ENCODE data around the gene PSPN. TPM values are rescaled to one million over a fixed set of nuclear protein-coding genes. Genes with fewer than 3 reads are reported as not detected.
"Not testable (repeated sequence)": the region's sequence is repeated elsewhere in the genome, so short reads cannot be mapped to it uniquely, and the experiment has no call there.

The PSPN gene
- total RNA-seq, 3 donors from 2014 or later: 0.32 to 0.66 (median 0.59) TPM

- intact Hi-C loops (cut with DNase I; ENCODE audit: low total_unique reads): no loop called here
- H3K4me1 ChIP-seq: no peaks in the 10 kb centered on the region
- H3K27me3 ChIP-seq: no peaks in the 10 kb centered on the region
- no peak overlapping the region for H3K4me3 ChIP-seq
- H3K36me3 ChIP-seq: no peaks in the 10 kb centered on the region
- no peaks in the 10 kb centered on the region for H3K9me3 ChIP-seq
- DNase-seq (ENCODE audit: low spot score in 2 of 2): no peak
- no peak for TF ChIP-seq POLR2AphosphoS5 (IDR thresholded peaks at IDR 0.05)
- no peak for TF ChIP-seq CTCF (IDR thresholded peaks at IDR 0.05)
- TF ChIP-seq POLR2A (IDR thresholded peaks at IDR 0.05): no peak
- H3K27ac ChIP-seq: no peak overlapping the region
Measured at GRCh38 chr19:6402058-6402457, 26.3 kb upstream of the PSPN start.

- H3K36me3 ChIP-seq; H3K4me1 ChIP-seq; H3K27me3 ChIP-seq; intact Hi-C loops (cut with DNase I; ENCODE audit: low total_unique reads); H3K27ac ChIP-seq; DNase-seq (ENCODE audit: low spot score in 2 of 2); H3K4me3 ChIP-seq; H3K9me3 ChIP-seq: not testable (repeated sequence)
Measured at GRCh38 chr19:6400062-6400944, 24.6 kb upstream of the PSPN start.

- no peak overlapping the region for H3K4me3 ChIP-seq
- intact Hi-C loops (cut with DNase I; ENCODE audit: low total_unique reads): no loop called here
- H3K9me3 ChIP-seq: no peaks in the 10 kb centered on the region
- TF ChIP-seq POLR2AphosphoS5 (IDR thresholded peaks at IDR 0.05) (no peak), POLR2A (IDR thresholded peaks at IDR 0.05) (no peak), CTCF (IDR thresholded peaks at IDR 0.05) (no peak)
- H3K4me1 ChIP-seq: peaks cover 0 to 8% of the 10 kb centered on the region in 2 donors
- no peaks in the 10 kb centered on the region for H3K36me3 ChIP-seq
- H3K27ac ChIP-seq: no peak overlapping the region
- DNase-seq (ENCODE audit: low spot score in 2 of 2): no peak
- no peaks in the 10 kb centered on the region for H3K27me3 ChIP-seq
Measured at GRCh38 chr19:6396305-6396704, 20.6 kb upstream of the PSPN start.

GRCh38 chr19:6394831-6395230 lies 19.1 kb upstream of the PSPN start:
- H3K4me3 ChIP-seq: no peak overlapping the region
- intact Hi-C loops (cut with DNase I; ENCODE audit: low total_unique reads): no loop called here
- H3K27me3 ChIP-seq: no peaks in the 10 kb centered on the region
- no peaks in the 10 kb centered on the region for H3K36me3 ChIP-seq
- no peak overlapping the region for H3K27ac ChIP-seq
- no peaks in the 10 kb centered on the region for H3K9me3 ChIP-seq
- TF ChIP-seq CTCF (IDR thresholded peaks at IDR 0.05): no peak
- no peak for TF ChIP-seq POLR2AphosphoS5 (IDR thresholded peaks at IDR 0.05)
- TF ChIP-seq POLR2A (IDR thresholded peaks at IDR 0.05): no peak
- H3K4me1 ChIP-seq: peaks cover 0 to 8% of the 10 kb centered on the region in 2 donors
- DNase-seq (ENCODE audit: low spot score in 2 of 2): no peak

- no peaks in the 10 kb centered on the region for H3K36me3 ChIP-seq
- peaks cover 0 to 8% of the 10 kb centered on the region in 2 donors for H3K4me1 ChIP-seq
- H3K4me3 ChIP-seq: peak overlapping the region; percentile 81 to 86 (median 83)
- no peak for DNase-seq (ENCODE audit: low spot score in 2 of 2)
- TF ChIP-seq POLR2A (IDR thresholded peaks at IDR 0.05): no peak
- TF ChIP-seq POLR2AphosphoS5 (IDR thresholded peaks at IDR 0.05): no peak
- no peak for TF ChIP-seq CTCF (IDR thresholded peaks at IDR 0.05)
- no peaks in the 10 kb centered on the region for H3K27me3 ChIP-seq
- H3K27ac ChIP-seq: peak overlapping the region; percentile 97 to 99
- H3K9me3 ChIP-seq: no peaks in the 10 kb centered on the region
- intact Hi-C loops (cut with DNase I; ENCODE audit: low total_unique reads): no loop called here
Measured at GRCh38 chr19:6393983-6394412, 18.3 kb upstream of the PSPN start.

Data from breast epithelium (tissue), 4 donors.